Kidney (tissue), 14 donors: ENCODE measurements around the gene IGFBP1. TPM values are rescaled to one million over a fixed set of nuclear protein-coding genes. Genes with fewer than 3 reads are reported as not detected.

ENCODE experiments used
- DNase-seq, 5 donors: peaks; one replicate each; pipeline ENCODE4 v3.0.0-alpha.2; 2013 to 2020
- FAIRE-seq: peaks from 2 replicates; lab custom pipeline; 2012; peaks lifted over from hg19 to GRCh38; lab: Jason Lieb, UNC
- H3K27ac ChIP-seq, 2 donors: one replicate each; pipeline ENCODE4 v1.7.0; 2013; ENCODE audit warnings: low read depth in 2 of 2, low read length in 2 of 2, inconsistent platforms in 1 of 2
- H3K27me3 ChIP-seq: one replicate; pipeline ENCODE4 v1.7.1; 2013; ENCODE audit warnings: low read length, inconsistent platforms; ENCODE audit not compliant: control insufficient read depth, insufficient read depth
- H3K36me3 ChIP-seq, 3 donors: one replicate each; pipeline versions ENCODE4 v1.7.0 to v1.7.1; 2013; ENCODE audit warnings: low read length in 3 of 3, control low read depth in 1 of 3, inconsistent platforms in 1 of 3; ENCODE audit not compliant: insufficient read depth in 3 of 3, control insufficient read depth in 2 of 3
- H3K4me1 ChIP-seq, 3 donors: one replicate each; pipeline versions ENCODE4 v1.7.0 to v1.7.1; 2013; ENCODE audit warnings: low read length in 3 of 3, inconsistent platforms in 1 of 3, low read depth in 1 of 3; ENCODE audit not compliant: control insufficient read depth in 2 of 3, insufficient read depth in 2 of 3
- H3K4me3 ChIP-seq, 3 donors: one replicate each; pipeline versions ENCODE4 v1.7.0 to v1.8.1; 2013; ENCODE audit warnings: low read length in 3 of 3, control low read depth in 1 of 3, inconsistent platforms in 1 of 3
- H3K9ac ChIP-seq, 3 donors: one replicate each; pipeline versions ENCODE4 v1.7.0 to v1.7.1; 2013; ENCODE audit warnings: low read length in 3 of 3, control low read depth in 1 of 3, inconsistent platforms in 1 of 3
- H3K9me3 ChIP-seq, 3 donors: one replicate each; pipeline versions ENCODE4 v1.7.0 to v1.7.1; 2013; ENCODE audit warnings: low read length in 3 of 3, control low read depth in 1 of 3, inconsistent platforms in 1 of 3; ENCODE audit not compliant: control insufficient read depth in 2 of 3, insufficient read depth in 1 of 3
- intact Hi-C: fragments of 100-400 bp; cut with DNase I; formaldehyde crosslinking; loops from one replicate; pipeline ENCODE4 v1.11.1; 2022
- polyA plus RNA-seq: library from polyadenylated mRNA; stranded (reverse); fragments of 350-450 nt; fragmentation: Illumina TruSeq; extraction: RNeasy Lipid Tissue Mini Kit (QIAGEN cat#74804); gene quantifications from one replicate; pipeline ENCODE4 v1.2.3, GENCODE V29; 2014; ENCODE audit warnings: low read depth, low replicate concordance; ENCODE audit not compliant: insufficient read depth
- total RNA-seq: library from RNA; stranded (reverse); fragmentation: NEBNext Ultra II Directional; extraction: Animal tissue kit (Norgen Biotek cat#: 25700); gene quantifications from one replicate; pipeline ENCODE4 v1.2.1, GENCODE V29; 2021
- TF ChIP-seq, protein P1 (sequence below): IDR thresholded peaks from 3 replicates; pipeline ENCODE4 v1.5.1; 2012; ENCODE audit warnings: mild to moderate bottlenecking, moderate library complexity, borderline replicate concordance; ENCODE audit not compliant: insufficient read depth; ENCODE audit errors: extremely low read depth
- donor health status: control.
- donor health status: control.
- donor health status: control.
- donor health status: control.
- donor health status: control.
- donor health status: DM: yes; HTN: yes; CAD: no.
- donor health status: Normal renal cell carcinoma (clear cell type).

Gene IGFBP1
- total and polyA plus RNA-seq, 2 donors from 2014 or later: 0.65 TPM; not detected in 1

DNA sequence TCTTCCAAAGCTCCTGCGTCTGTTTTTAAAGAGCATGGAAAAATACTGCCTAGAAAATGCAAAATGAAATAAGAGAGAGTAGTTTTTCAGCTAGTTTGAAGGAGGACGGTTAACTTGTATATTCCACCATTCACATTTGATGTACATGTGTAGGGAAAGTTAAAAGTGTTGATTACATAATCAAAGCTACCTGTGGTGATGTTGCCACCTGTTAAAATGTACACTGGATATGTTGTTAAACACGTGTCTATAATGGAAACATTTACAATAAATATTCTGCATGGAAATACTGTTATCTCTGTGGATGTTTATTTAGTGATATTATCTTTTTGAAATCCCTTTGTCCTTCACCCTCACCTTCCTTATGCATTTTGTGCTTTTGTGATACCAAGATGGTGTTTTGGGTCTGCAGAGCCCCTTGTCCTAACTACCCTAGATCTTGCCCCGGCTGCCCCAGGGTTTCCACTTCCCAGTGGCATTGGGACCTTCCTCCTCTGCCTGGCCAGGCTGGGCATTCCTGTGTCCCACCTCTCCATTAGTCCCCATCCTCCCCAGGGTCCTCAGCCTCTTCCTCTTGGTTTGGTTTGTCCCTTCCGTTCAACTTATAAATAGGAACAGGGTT is 5.2 kb downstream of the IGFBP1 start:
- TF ChIP-seq, protein P1, sequence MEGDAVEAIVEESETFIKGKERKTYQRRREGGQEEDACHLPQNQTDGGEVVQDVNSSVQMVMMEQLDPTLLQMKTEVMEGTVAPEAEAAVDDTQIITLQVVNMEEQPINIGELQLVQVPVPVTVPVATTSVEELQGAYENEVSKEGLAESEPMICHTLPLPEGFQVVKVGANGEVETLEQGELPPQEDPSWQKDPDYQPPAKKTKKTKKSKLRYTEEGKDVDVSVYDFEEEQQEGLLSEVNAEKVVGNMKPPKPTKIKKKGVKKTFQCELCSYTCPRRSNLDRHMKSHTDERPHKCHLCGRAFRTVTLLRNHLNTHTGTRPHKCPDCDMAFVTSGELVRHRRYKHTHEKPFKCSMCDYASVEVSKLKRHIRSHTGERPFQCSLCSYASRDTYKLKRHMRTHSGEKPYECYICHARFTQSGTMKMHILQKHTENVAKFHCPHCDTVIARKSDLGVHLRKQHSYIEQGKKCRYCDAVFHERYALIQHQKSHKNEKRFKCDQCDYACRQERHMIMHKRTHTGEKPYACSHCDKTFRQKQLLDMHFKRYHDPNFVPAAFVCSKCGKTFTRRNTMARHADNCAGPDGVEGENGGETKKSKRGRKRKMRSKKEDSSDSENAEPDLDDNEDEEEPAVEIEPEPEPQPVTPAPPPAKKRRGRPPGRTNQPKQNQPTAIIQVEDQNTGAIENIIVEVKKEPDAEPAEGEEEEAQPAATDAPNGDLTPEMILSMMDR: no peak
- Histone ChIP-seq H3K4me3 (no peak overlapping the region), H3K36me3 (no peaks in the 10 kb centered on the region), H3K9ac (no peak overlapping the region), H3K27ac (no peak overlapping the region), H3K27me3 (peaks cover 3% of the 10 kb centered on the region), H3K4me1 (peaks cover 0 to 2% (median 0%) of the 10 kb centered on the region in 3 donors), H3K9me3 (no peaks in the 10 kb centered on the region)
- FAIRE-seq: no peak
- no peak for DNase-seq
- intact Hi-C loops: no loop called here

DNA sequence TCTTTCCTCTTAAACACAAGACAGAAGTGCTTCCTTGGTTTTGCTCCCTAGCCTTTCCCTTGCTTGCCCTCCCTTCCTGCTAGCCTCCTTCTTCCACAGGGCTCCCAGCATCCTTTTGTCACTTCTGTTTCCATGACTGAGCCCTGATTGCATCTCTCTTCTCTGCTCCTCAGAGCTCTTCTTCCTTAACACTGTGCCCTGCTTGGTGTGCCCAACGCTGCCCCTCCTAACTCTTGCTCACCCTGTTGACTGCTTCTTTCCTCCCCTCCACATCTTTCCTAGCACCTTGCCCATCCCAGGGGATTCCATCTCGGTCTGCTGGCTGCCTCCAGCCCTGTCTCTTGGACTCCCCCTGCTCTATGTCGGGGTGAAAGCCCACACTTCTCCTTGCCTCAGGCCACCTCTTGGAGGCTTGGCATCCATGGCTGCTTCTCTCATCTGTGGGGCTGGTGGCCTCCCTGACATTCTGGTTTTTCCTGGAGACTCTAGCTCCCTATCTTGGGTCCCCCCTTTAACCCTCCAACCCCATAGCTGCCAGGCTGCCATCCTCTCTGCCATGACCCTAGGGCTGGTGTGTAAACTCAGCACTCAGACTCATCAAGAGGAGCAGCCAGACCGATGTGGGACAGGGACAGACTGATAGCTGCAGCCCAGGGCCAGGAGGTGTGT is 5.8 kb downstream of the IGFBP1 start:
- no peaks in the 10 kb centered on the region for H3K4me1 ChIP-seq
- intact Hi-C loops: no loop called here
- H3K27me3 ChIP-seq: peaks cover 3% of the 10 kb centered on the region
- no peaks in the 10 kb centered on the region for H3K9me3 ChIP-seq
- no peak for FAIRE-seq
- H3K9ac ChIP-seq: no peak overlapping the region
- DNase-seq: no peak
- TF ChIP-seq, protein P1: no peak
- no peaks in the 10 kb centered on the region for H3K36me3 ChIP-seq
- H3K27ac ChIP-seq: no peak overlapping the region
- H3K4me3 ChIP-seq: no peak overlapping the region

DNA sequence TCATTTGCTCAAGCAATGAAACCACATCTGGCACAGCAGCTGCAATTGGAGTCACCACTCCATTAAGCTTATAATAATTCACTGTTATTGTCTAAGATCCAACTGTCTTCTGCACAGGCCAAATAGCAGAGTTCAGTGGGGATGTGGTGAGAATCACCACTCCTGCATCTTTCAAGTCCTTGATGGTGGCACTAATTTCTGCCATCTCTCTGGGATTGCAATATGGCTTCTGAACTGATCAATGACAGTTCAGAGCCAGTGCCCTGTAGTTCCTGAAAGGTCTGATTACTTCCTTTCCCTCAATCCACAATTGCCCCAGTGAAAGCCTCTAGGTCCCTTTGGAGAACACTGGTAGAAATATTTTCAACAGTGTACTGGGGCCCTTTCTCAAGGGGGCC is 6.4 kb downstream of the IGFBP1 start:
- Histone ChIP-seq H3K4me1 (no peaks in the 10 kb centered on the region), H3K27me3 (peaks cover 1% of the 10 kb centered on the region), H3K36me3 (no peaks in the 10 kb centered on the region), H3K9me3 (no peaks in the 10 kb centered on the region), H3K27ac (no peak overlapping the region), H3K4me3 (no peak overlapping the region), H3K9ac (no peak overlapping the region)
- intact Hi-C loops: no loop called here
- DNase-seq (no peak), FAIRE-seq (no peak)
- TF ChIP-seq, protein P1: no peak
